ENCODE data around the gene HDAC4.

Gene HDAC4

DNA sequence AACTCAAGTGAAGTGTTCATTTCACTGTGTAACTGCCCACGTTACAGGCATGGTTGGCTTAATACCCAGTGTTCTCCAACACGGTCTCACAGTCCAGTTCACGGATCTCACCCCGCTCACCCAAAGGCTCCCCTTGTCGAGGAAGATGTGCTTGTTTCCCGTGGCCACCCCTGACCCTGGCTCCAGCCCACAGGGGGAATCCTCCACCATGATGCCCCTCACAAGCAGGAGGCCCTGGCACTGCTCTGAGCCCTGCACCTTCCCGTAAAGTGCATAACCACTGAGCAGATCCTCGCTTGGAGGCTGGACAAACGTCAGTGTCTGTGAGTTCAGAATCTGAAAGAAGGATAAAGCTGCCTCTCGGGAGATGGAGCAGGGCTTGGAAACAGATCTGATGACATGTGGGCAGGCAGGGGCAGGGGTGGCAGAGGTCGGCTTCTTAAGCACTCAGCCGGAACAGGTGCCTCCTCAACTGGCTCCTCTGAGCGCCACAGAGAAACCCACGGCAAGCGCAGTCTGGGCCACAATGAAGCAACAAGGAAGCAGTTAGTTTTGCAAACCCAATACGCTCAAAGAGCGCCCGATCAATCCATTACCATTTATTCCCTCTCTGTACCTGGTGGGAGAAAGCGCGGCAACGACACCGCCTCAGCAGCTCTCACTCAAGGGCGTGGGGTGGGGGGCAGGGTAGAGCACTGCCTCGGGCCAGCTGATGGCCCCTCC is 17.6 kb downstream of the HDAC4 start:
- ATAC-seq = no peak

DNA sequence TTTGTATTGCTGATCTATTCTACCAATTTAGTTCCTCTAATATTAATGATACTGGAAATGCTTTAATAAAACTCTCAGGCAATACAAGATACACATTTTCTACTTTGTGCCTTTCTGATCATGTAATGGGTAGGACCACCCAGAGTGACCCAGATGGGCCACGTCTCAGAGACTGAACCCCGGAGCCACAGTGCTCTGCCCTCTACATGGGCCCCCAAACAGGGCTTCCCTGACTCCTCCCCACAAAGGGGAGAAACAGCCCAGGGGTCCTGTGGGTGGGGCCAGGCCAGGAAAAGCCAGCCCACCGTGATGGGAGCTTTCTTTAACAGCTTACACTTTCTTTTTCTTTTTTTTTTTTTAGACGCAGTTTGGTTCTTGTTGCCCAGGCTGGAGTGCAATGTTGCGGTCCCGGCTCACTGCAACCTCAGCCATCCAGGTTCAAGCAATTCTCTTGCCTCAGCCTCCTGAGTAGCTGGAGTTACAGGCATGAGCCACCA is 18.4 kb downstream of the HDAC4 start:
- no peak for ATAC-seq

- ATAC-seq = peak; percentile 19 to 25
Measured at GRCh38 chr2:239381709-239382134, 19.1 kb downstream of the HDAC4 start.

DNA sequence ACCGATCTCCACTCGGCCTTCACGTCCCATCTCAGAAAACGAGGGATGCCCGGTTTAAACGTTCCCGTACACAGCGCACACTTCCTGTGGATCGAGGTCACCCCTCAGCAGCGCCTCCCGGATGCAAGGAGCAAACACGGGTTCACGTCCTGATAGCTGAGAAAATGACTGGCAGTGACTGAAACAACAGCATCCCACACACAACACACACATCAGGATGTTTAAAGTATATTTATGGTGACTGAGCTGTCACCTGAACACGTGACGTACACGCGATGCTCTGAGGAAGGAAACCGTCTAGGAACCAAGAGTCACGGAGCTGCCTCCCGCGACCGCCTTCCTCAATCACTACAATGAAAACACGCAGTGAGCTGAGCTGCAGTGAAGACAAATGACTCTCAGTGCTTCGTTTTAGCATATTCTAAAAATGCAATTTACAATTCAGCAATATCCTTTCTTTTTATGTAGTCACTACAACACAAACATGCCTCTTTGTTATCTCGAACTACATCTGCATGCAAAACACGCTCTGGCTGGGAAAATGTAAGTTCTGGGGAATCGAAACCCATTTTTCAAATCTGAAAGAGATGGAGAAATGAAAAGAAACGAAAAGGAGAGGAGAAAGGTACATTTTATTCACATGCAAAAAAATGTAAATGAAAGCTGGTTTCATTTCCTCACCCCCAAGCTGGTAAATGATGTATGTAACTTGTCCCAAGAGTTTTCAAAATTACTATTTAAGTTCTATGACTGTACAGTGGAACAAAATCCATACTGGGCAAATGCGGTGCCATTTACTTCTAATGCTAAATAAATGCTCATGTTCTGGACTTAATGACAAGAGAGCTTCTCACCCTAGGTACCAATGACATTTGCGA is 19.8 kb downstream of the HDAC4 start:
- ATAC-seq = peak; percentile 86 to 88

DNA sequence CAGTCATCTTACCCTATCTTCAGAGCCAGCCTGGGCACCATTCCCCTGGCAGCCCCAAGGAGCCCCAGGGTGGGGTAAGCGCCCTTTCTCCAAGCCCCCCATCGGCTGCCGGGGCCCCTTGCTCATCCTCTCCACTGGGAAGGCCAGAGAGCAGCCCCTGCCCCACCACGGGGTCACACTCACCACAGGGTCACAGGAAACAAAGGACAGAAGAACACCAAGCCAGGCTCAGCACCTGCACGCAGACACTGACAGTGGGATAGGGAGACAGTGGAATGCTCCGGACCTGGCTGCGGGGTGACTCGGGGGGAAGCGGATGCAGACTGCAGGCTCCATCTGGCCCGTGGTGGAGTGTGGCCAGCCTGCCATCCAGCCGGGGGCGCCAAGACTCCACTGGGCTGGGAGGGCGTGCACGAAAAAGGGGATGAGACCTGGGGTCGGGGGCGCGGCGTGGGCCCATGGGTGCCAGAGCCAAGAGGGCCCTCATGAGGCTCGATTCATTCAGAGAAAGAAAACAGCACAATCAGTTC is 21.1 kb downstream of the HDAC4 start:
- no peak for ATAC-seq

GRCh38 chr2:239378918-239379640 is 21.7 kb downstream of the HDAC4 start:
- no peak for ATAC-seq

- ATAC-seq = no peak
Measured at GRCh38 chr2:239378021-239378917, 22.6 kb downstream of the HDAC4 start.

GRCh38 chr2:239377591-239377990 is 23.2 kb downstream of the HDAC4 start:
- ATAC-seq = no peak

- no peak for ATAC-seq
Measured at GRCh38 chr2:239376942-239377531, 23.8 kb downstream of the HDAC4 start.

GRCh38 chr2:239376351-239376750 is 24.5 kb downstream of the HDAC4 start:
- ATAC-seq = no peak

DNA sequence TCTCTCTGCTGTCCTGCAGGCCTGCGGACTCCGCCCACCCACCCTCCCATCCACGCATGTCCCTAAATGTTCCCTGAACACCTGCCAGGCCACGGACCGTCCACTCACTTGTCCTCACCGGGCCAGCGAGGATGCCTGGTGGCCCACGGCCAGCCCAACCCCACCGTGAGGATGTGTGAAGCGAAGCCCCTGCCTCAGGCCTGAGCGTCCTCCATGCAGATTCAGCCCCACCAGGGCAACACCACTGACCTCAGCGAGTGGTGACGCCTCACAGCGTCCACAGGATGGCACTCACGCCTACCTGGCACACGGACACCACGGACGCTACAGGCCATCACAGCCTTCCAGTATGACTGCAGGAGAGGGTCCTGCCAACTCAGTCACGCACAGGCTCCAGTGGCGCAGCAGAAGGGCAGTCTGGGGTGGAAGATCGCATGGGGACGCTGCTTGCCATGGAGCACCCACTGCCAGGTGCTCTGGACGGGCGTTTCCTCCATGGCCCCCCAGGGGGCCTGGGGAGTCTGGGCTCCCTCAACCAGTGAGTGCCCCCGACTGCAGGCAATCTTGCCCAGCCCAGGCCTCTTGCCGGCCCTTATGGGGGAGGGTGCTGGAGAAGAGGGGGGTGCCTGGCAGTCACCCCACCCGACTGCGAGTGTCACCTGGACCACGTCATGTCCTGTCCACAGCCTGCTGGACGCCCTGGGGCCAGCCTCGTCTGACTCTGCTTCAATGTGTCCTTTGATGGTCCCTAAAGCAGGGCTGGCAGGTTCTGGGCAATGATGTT is 25.4 kb downstream of the HDAC4 start:
- no peak for ATAC-seq

DNA sequence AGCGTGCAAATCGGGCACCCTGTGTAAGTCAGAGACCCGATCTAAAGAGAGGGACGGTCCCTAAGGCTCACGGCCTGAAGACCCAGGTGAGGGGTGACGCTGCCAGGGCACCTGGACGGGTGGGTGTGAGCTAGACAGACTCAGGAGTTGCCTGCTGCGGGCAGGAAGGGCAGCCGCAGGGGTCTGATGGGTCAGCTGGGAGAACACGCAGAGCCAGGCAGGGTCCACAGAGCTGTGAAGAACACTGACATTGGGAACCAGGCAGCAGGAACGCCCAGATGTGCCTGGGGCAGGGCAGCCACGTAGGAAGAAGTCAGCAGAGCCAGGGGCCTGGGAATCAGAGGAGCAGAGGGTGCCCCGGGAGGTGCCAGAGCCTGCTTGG is 25.9 kb downstream of the HDAC4 start:
- ATAC-seq = no peak

DNA sequence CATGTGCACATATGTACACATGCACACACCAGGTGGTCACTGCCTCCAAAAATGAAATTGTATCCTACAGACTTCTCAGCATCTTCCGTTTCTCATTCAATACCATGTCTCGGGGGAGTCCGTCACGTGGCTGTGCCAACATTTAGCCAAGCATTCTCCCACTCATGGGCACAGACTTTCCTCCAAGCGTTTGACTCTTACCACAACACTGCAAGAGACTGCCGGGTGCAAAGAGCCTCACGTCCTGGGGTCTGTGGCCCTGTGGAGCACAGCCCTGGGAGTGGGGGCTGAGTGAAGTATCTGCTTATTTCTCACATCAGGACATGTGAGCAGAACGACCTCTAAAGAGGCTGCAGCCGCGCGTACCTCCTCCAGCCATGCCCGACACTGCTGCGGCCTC is 28.0 kb downstream of the HDAC4 start:
- ATAC-seq = no peak

DNA sequence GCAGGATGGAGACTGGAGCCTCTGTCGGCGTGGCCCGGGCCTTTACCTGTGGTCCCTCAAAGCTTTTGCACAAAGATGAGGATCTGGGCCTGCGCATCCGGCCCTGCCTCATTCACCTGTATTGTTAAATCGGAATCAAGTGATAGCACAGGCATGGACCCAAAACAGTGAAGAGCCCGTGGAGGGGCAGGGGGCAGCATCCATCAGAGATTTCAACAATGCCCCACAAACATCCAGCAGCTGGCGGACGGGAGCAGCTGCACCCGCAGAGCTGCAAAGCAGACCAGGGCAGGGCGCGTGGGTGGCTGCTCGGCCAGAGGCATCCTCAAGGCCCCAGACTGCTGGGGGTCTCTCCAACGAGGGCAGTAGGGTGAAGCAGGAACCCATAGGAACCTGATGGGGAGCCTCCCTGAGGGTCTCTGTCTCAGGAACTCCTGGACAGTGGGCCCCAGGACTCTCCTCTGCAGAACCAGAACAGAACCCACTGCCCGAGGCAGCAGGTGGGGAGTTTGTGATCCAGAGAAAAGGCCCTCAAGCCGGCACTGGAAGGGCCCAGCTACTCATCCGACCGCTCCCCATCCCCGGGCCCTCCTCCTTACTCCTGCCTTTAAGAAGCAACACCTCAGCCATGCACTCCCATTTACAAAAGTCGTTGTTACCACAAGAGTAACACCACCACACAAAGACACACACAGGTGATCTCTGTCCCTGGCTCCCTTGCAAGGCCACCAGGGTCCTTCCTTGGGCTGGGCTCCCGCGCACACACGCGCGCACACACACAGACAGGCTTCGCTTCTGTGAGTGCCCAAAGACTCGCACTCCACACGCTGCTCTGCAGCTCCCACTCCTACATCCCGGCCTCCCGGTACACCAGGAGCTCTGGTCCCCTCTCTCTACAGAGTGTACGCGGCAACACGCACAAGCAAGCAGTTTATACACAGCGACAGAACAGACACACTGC is 28.8 kb downstream of the HDAC4 start:
- no peak for ATAC-seq

GRCh38 chr2:239370876-239371725 is 29.7 kb downstream of the HDAC4 start:
- no peak for ATAC-seq

DNA sequence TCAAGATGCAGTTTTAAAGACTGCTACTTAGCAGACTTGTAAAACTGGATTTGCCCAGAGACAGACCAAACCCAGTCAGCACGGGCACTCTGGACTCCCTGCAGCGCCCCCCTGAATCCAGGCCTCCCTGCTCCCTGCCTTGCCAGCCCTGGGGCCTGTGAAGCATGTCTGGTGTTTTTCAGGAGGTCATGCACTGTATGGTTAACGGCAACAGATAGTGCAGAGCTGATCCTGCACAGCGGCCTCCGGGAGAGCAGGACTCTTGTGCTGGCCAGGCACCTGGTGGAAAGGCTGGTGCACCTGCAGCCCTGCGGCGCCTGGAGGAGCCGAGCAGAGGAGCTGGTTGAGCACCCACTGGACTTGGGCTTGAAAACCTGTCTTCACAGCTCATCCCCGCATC is 30.4 kb downstream of the HDAC4 start:
- ATAC-seq = no peak

- peak; percentile 94 for ATAC-seq
Measured at GRCh38 chr2:239369631-239370161, 31.1 kb downstream of the HDAC4 start.

DNA sequence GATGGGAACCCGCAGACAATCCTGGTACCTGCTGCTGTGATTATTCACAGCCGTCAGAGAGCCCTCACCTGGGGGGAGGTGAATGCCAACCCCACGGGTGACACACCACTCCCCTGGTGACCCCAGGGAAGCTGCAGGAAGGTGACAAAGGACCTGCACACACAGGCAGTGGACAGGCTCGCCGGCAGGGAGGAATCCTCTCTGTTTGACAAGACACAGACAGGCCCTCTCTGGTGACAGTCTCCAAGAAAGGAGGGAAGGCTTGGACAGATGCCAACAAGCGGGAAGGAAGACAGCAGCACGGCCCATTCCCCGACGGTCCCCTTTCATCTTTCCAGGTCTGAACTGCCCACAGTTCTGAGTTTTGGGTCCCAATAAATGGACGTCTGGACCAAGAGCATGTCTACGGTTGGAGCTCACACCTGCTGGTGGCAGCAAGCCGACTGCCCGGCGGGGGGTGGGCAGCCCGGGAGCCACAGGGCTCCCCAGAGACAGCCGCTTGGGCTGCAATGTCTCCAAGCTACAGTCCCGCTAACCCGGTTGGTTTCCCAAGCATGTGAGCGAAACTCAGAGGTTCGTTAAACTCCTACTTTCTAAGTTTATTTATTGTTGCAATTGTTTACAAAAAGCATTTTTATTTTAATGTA is 31.8 kb downstream of the HDAC4 start:
- no peak for ATAC-seq

All from activated CD4-positive, CD25-positive, alpha-beta regulatory T cell treated with anti-CD3 and anti-CD28 coated beads, Interleukin-2, amount 50 U/mL, for 24 hours (primary cell).